Activated CD4-positive, CD25-positive, alpha-beta regulatory T cell (primary cell): ENCODE results near the gene CLIC5.

Experiments used
- DNase-seq, 4 experiments: peaks; one replicate each; lab custom pipeline; 2025; lab: John Stamatoyannopoulos, UW

Gene CLIC5

GRCh38 chr6:46035242-46035641 lies 19.6 kb upstream of the CLIC5 start:
- no peak for DNase-seq

GRCh38 chr6:46032110-46032998 lies 16.7 kb upstream of the CLIC5 start:
- DNase-seq, result no peak

- DNase-seq, result no peak
Observed at GRCh38 chr6:46029602-46030001, 13.9 kb upstream of the CLIC5 start.

- DNase-seq, result no peak
Observed at GRCh38 chr6:46026307-46026706, 10.6 kb upstream of the CLIC5 start.

- DNase-seq, result no peak
Observed at GRCh38 chr6:46025573-46025972, 9.9 kb upstream of the CLIC5 start.

- DNase-seq, result no peak
Observed at GRCh38 chr6:46024124-46024769, 8.6 kb upstream of the CLIC5 start.

- no peak for DNase-seq
Observed at GRCh38 chr6:46023216-46023915, 7.7 kb upstream of the CLIC5 start.

GRCh38 chr6:46022106-46022948 lies 6.7 kb upstream of the CLIC5 start:
- no peak for DNase-seq

GRCh38 chr6:46017726-46018125 lies 2.1 kb upstream of the CLIC5 start:
- DNase-seq, result no peak

GRCh38 chr6:46016063-46016608 lies 476 bp upstream of the CLIC5 start:
- DNase-seq, result no peak

- no peak for DNase-seq
Observed at GRCh38 chr6:46014511-46015118, 1.0 kb downstream of the CLIC5 start.

- no peak for DNase-seq
Observed at GRCh38 chr6:46014046-46014445, 1.6 kb downstream of the CLIC5 start.

GRCh38 chr6:46013639-46014038 lies 2.0 kb downstream of the CLIC5 start:
- no peak for DNase-seq

GRCh38 chr6:46012834-46013233 lies 2.8 kb downstream of the CLIC5 start:
- no peak for DNase-seq

GRCh38 chr6:46011188-46012085 lies 4.2 kb downstream of the CLIC5 start:
- DNase-seq, result peak in 1 of 4 experiments; percentile 10

GRCh38 chr6:46010771-46011170 lies 4.9 kb downstream of the CLIC5 start:
- DNase-seq, result no peak

- DNase-seq, result no peak
Observed at GRCh38 chr6:46010270-46010669, 5.4 kb downstream of the CLIC5 start.

- no peak for DNase-seq
Observed at GRCh38 chr6:46002264-46002663, 13.4 kb downstream of the CLIC5 start.

GRCh38 chr6:46000905-46001304 lies 14.8 kb downstream of the CLIC5 start:
- no peak for DNase-seq

GRCh38 chr6:45998524-45998923 lies 17.1 kb downstream of the CLIC5 start:
- DNase-seq, result no peak
